Lung microvascular endothelial cell (primary cell): ENCODE results near the gene UBE4B. TPM values are rescaled to one million over a fixed set of nuclear protein-coding genes. Genes with fewer than 3 reads are reported as not detected.
A peak's percentile ranks its signal among the peaks of the same experiment; 100 is the strongest.

ENCODE experiments used
- DNase-seq, 2 donors: peaks; one replicate each; pipeline versions ENCODE4 v3.0.0 to v3.0.0-alpha.2; 2010; ENCODE audit warnings: low read depth in 2 of 2
- total RNA-seq: library from RNA; depleted of rRNA; stranded (reverse); fragments of >200 nt; gene quantifications from 2 replicates; pipeline ENCODE4 v1.2.1, GENCODE V29; 2014

The UBE4B gene
- total RNA-seq, 1 donor from 2014 or later: 12.7 TPM

DNA sequence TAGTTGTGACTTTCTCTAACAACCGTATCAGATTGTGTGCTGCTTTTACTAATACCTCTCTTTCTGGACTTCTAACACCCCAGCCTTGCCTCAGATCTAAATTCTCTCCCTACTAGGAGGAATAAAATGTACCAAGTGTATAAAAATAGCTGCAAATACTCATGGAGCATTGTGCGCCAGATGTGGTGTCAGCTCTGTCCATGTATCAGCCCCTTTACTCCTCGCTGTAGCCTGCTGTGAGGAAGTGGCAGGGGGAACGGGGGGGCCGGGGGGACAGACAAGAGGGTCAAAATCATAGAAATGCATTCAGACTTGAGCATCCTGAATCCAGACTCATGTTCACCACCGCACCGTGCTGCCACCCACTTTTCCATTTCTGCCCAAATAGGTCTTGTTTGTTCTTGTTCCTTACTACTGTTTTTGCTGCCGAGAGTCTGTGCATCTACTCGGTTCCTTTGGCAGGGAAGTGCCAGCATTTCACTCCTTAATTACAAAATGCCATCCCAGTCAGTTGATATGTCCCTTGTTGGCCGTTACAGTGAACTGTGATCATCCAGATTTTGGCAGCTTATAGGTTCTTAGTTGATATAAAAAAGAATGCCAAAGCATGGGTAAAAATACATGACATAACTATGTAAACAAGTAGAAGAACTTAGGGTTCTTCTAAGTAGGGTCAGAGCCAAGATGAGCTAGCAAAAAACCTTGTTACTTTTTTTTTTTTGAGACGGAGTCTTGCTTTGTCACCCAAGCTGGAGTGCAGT is 76.4 kb downstream of the UBE4B start:
- DNase-seq: no peak

DNA sequence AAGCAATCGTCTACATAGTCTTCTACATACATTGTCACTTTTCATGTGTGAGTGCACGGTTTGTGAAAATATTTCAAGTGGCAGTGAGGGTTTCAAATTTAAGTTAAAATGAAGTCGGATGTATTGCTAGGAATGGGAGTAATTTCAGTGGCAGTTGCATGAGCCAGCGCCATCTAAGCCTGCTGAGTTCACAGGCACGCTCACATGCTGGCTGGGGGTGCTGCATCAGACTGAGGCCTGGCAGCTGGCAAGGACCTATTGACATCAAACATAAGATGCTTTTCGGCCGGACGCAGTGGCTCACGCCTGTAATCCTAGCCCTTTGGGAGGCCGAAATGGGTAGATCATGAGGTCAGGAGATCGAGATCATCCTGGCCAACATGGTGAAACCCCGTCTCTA is 80.7 kb downstream of the UBE4B start:
- no peak for DNase-seq

GRCh38 chr1:10114746-10115145 is 82.0 kb downstream of the UBE4B start:
- DNase-seq: no peak

DNA sequence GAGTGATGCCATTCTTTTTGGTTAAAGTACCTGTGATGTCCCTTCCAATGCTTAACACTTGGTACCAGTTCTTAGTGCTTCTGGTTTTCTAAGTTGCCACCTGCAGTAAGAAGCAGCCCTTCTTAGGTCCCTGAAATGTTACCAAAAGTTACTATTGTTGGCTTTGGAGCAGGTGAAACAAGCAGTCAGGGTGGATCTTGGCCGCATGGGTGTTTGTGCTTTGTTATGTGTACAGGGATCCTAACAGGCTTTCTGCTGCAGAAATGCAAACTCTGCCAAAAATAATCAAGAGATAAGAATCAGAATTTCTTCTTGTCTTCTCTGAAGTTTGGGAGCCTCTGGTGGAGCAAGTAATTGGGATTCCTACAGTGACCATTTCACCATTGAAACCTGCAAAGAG is 84.4 kb downstream of the UBE4B start:
- no peak for DNase-seq

GRCh38 chr1:10117865-10118264 is 85.1 kb downstream of the UBE4B start:
- DNase-seq: no peak

- DNase-seq: no peak
These were observed 88.9 kb downstream of the UBE4B start for GRCh38 chr1:10121688-10122087.

DNA sequence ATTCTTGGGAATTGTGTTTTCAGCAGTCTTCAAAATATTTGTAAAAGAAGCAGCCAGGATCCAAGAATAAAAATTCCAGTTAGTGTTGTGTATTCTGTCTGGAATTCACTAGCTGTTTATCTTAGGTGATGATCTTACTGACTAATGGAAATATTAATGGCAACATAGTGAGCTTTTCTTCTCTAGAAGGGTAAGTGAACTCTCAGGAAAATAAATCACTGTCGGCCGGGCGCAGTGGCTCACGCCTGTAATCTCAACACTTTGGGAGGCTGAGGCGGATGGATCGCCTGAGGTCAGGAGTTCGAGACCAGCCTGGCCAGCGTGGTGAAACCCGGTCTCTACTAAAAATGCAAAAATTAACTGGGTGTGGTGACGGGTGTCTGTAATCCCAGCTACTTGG is 90.2 kb downstream of the UBE4B start:
- peak; percentile 42 to 46 for DNase-seq

GRCh38 chr1:10128101-10128765 is 95.5 kb downstream of the UBE4B start:
- DNase-seq: no peak

DNA sequence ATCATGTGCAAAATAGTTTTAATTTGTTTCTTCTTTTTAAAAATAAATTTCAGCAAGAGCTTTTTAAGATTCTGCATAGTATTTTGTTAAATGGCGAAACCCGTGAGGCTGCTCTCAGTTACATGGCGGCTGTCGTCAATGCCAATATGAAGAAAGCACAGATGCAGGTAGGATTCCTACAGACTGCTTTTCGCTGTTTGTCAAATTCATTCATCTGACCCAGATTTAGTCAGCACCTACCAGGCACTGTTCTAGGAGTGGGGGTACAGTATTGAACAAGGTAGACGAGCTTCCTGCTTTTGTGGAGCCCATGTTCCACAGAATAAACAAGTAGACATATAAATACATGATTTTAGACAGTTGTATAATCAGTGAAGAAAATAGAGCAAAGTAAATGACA is 99.6 kb downstream of the UBE4B start:
- no peak for DNase-seq

- DNase-seq: no peak
These were observed 100.1 kb downstream of the UBE4B start for GRCh38 chr1:10132852-10133251.

DNA sequence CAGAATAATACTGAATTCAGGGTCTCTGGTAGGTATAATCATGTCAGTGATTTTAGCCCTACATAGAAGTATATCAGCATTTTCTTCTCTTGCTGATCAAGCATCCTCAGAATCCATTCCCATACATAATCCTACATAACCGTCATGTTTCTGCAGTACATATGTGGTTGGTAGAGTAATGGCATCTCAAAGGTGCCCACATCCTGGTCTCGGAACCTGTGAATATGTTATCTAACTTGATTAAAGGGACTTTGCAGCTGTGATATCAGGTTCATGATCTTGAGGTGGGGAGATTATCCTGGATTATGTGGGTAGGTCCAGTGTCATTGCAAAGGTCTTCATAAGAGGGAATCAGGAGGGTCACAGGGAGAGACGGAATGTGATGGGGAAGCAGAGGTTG is 108.2 kb downstream of the UBE4B start:
- DNase-seq: no peak

GRCh38 chr1:10143961-10144485 is 111.3 kb downstream of the UBE4B start:
- no peak for DNase-seq

DNA sequence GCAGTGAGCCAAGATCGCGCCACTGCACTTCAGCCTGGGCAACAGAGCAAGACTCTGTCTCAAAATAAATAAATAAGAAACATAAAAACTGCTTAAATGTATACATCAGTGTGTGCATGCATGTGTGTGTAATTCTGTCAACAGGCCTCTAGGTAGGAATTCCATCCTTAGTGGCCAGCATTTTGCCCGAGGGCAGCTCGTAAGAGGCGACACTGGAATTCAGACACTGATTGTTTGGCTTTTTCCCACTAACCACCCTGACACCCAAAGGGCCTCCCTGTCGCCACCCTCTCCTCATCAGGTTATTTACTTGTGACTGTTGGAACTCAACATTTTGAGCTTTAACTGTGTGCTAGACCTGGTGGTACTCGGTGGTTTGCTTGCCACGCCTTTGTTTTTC is 113.6 kb downstream of the UBE4B start:
- no peak for DNase-seq

GRCh38 chr1:10149231-10149630 is 116.5 kb downstream of the UBE4B start:
- no peak for DNase-seq

DNA sequence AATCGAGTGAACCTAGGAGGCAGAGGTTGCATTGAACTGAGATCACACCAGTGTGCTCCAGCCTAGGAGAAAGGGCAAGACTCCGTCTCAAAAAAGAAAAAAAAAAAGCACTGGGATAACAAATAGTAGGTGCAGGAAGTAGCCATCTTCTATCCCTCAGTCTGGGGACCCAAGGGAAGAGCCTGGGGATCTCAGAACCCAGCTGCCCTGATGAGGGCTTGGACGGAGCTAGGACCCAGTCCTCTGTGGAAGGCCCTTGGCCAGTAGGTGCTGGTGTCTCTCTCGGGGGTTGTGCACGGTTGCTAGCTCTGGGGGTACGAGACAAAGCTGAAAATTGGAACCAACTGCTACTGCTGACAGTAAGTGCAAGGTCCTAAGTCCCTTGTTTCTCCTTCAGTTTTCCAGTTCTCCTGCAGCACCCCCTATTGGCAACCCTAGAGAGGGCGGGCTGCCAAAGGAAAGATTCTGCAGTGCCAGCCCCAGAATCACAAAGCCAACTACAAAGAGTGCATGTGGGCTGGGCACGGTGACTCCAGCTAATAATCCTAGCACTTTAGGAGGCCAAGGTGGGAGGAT is 120.0 kb downstream of the UBE4B start:
- DNase-seq: peak; percentile 68 to 73

DNA sequence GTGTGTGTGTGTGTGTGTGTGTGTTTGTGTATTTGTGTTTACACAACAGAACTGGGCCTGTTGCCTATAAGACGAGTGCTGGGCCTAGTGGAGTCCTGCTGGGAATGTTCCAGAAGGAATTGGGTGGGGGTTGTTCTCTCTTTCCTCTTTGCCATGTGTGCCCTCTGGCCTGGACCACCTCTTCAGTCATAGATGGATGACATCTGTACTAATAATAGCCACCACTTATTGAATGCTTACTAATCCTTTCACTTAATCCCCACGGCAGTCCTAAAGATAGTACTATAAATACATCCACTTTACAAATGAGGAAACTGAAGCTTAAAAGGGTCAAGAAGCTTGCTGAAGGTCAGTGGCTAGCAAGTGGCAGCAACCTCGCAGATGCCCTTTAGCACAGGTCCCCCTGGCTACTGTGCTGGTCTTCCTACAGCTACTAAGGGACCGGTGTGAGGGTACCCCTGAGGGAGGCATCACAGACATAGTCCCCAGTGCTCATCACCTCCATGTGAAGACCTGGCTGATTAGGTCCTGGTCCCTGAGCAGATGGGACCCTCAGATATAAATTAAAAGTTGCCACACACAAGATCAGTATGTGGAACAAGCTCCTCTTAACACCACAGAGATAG is 122.4 kb downstream of the UBE4B start:
- no peak for DNase-seq

- no peak for DNase-seq
These were observed 127.4 kb downstream of the UBE4B start for GRCh38 chr1:10160173-10160572.

GRCh38 chr1:10160907-10161490 is 128.2 kb downstream of the UBE4B start:
- no peak for DNase-seq

DNA sequence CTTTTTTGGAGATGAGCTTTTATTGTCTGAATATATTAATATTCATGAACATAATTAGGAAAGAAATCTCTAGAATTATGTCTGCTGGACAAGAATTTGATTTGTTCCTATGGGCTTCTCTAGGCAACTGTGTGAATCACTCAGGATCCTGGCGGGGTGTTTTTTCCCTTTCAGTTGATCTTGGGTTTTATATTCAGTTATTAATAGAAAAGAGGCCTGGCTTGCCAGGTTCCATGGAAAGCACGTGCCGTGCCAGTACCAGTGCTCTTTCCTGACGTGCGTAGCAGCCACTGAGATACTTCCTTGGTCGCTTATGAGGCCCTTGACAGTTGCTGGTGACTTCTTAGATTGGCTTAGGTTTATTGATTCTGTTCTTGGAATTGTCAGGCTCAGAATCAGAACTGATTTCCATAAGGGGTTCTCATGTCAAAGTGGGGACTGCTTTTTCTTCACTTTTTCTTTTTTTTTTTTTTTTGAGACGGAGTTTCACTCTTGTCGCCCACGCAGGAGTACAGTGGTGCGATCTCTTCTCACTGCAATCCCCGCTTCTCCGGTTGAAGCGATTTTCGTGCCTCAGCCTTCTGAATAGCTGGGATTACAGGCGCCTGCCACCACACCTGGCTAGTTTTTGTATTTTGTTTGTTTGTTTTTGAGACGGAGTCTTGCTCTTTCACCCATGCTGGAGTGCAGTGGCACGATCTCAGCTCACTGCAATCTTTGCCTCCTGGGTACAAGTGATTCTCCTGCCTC is 129.0 kb downstream of the UBE4B start:
- peak; percentile 68 to 72 for DNase-seq

- no peak for DNase-seq
These were observed 136.3 kb downstream of the UBE4B start for GRCh38 chr1:10168912-10169514.

- DNase-seq: no peak
These were observed 137.4 kb downstream of the UBE4B start for GRCh38 chr1:10170239-10170574.
